HCT116 (cell line): ENCODE data around the gene PRSS56. TPM values are rescaled to one million over a fixed set of nuclear protein-coding genes. Genes with fewer than 3 reads are reported as not detected.

Experiments
- ATAC-seq: fragments of 200-7000 bp; cut with Tn5 transposase; 2 replicates; pipeline ENCODE4 v1.9.1; 2020; ENCODE audit warnings: mild to moderate bottlenecking, moderate library complexity
- BruUV-seq: library from RNA; stranded (reverse); fragments of 400-500 nt; replicated peaks from 2 replicates; lab custom pipeline; 2021; lab: Mats Ljungman, UMichigan
- CTCF ChIA-PET: fragments of 300-600 bp; sonication (Branson Sonifier 250); formaldehyde crosslinking; loops from one replicate; lab custom pipeline; 2021; ENCODE audit warnings: antibody characterized with exemption; lab: Charles Lee
- POLR2A ChIA-PET: fragments of 300-600, 350-600 bp; sonication (Branson Sonifier 250); formaldehyde crosslinking; loops from one replicate; lab custom pipeline; 2021; ENCODE audit warnings: antibody characterized with exemption; lab: Charles Lee
- RAD21 ChIA-PET, 2 experiments: fragments of 300-600 bp; sonication (Branson Sonifier 250); formaldehyde crosslinking; loops; one replicate each; lab custom pipeline; 2023; ENCODE audit warnings: low total read pairs in 2 of 2; ENCODE audit not compliant: uncharacterized antibody in 2 of 2, unreplicated experiment in 2 of 2, low non-redundant PET in 1 of 2; lab: Charles Lee
- DNase-seq: peaks from one replicate; pipeline ENCODE4 v3.0.0-alpha.2; 2010; ENCODE audit warnings: low read depth, low spot score
- H2AFZ ChIP-seq: fragments of 200-600 bp; shearing (Covaris generic), sonication (generic); 2 replicates; pipeline ENCODE4 v1.6.1; 2017; ENCODE audit warnings: low read depth, mixed run types, mixed read lengths, antibody characterized with exemption, low read length; ENCODE audit not compliant: poor library complexity, severe bottlenecking
- H3K27ac ChIP-seq: 2 replicates; pipeline ENCODE4 v1.5.1; 2012; ENCODE audit warnings: low read depth, low read length
- H3K27me3 ChIP-seq: fragments of 200-600 bp; sonication (generic); 2 replicates; pipeline ENCODE4 v1.6.1; 2016; ENCODE audit warnings: mixed run types, low read length, mixed read lengths; ENCODE audit not compliant: insufficient read depth
- H3K36me3 ChIP-seq, 2 experiments: fragments of 200-500 bp in 1 of 2; fragments of 200-600 bp in 1 of 2; sonication (Bioruptor generic) in 1 of 2; sonication (generic) in 1 of 2; 2 replicates each; pipeline versions ENCODE4 v1.5.1 to v1.6.1; 2014 to 2016; ENCODE audit warnings: low read length in 2 of 2, inconsistent platforms in 1 of 2, mixed read lengths in 1 of 2, mixed run types in 1 of 2; ENCODE audit not compliant: insufficient read depth in 2 of 2, control insufficient read depth in 1 of 2
- H3K4me1 ChIP-seq, 2 experiments: fragments of 200-600 bp in 1 of 2; sonication (generic) in 1 of 2; 2 replicates each; pipeline versions ENCODE4 v1.5.1 to v1.6.1; 2012 to 2017; ENCODE audit warnings: low read length in 2 of 2, inconsistent platforms in 1 of 2, mild to moderate bottlenecking in 1 of 2, mixed read lengths in 1 of 2, mixed run types in 1 of 2, moderate library complexity in 1 of 2; ENCODE audit not compliant: insufficient read depth in 2 of 2, control insufficient read depth in 1 of 2
- H3K4me2 ChIP-seq: fragments of 200-600 bp; sonication (generic); 2 replicates; pipeline ENCODE4 v1.6.1; 2017; ENCODE audit warnings: mixed run types, low read length, mixed read lengths
- H3K4me3 ChIP-seq, 2 experiments: fragments of 200-600 bp in 1 of 2; sonication (generic) in 1 of 2; replicated peaks in 1 of 2; 2 replicates each; pipeline ENCODE4 v1.5.1; 2011 to 2016; ENCODE audit warnings: low read length in 2 of 2, control low read depth in 1 of 2, low read depth in 1 of 2, mild to moderate bottlenecking in 1 of 2, mixed read lengths in 1 of 2, mixed run types in 1 of 2
- H3K79me2 ChIP-seq: fragments of 200-600 bp; sonication (generic); 2 replicates; pipeline ENCODE4 v1.6.1; 2017; ENCODE audit warnings: mild to moderate bottlenecking, mixed run types, low read length, moderate library complexity, mixed read lengths; ENCODE audit not compliant: insufficient read depth
- H3K9ac ChIP-seq: fragments of 200-600 bp; sonication (generic); 2 replicates; pipeline ENCODE4 v1.6.1; 2016; ENCODE audit warnings: low read length, mixed read lengths
- H3K9me2 ChIP-seq: fragments of 200-600 bp; sonication (generic), shearing (Covaris generic); 2 replicates; pipeline ENCODE4 v1.6.1; 2017; ENCODE audit warnings: mixed run types, mild to moderate bottlenecking, moderate library complexity; ENCODE audit not compliant: insufficient read depth
- H3K9me3 ChIP-seq, 2 experiments: fragments of 200-500 bp in 1 of 2; fragments of 200-600 bp in 1 of 2; sonication (Bioruptor generic) in 1 of 2; sonication (generic) in 1 of 2; 2 replicates each; pipeline ENCODE4 v1.6.1; 2014 to 2017; ENCODE audit warnings: low read length in 2 of 2, mixed read lengths in 2 of 2, inconsistent platforms in 1 of 2, low read depth in 1 of 2, mild to moderate bottlenecking in 1 of 2, mixed run types in 1 of 2, moderate library complexity in 1 of 2; ENCODE audit not compliant: control insufficient read depth in 1 of 2, insufficient read depth in 1 of 2
- H4K20me1 ChIP-seq: fragments of 200-600 bp; sonication (generic), shearing (Covaris generic); 2 replicates; pipeline ENCODE4 v1.6.1; 2017; ENCODE audit warnings: mixed run types, mild to moderate bottlenecking, moderate library complexity; ENCODE audit not compliant: insufficient read depth
- ATF3 ChIP-seq: IDR thresholded peaks from 2 replicates; pipeline ENCODE4 v1.6.1; 2012
- CTCF ChIP-seq, 3 experiments: fragments of 200-600 bp in 1 of 3; sonication (generic) in 1 of 3; IDR thresholded peaks in 2 of 3; conservative IDR thresholded peaks in 1 of 3; 2 replicates each; pipeline ENCODE4 v1.5.1; 2012 to 2017; ENCODE audit warnings: low read depth in 2 of 3, low read length in 2 of 3, antibody characterized with exemption in 1 of 3, borderline replicate concordance in 1 of 3, control low read depth in 1 of 3, mild to moderate bottlenecking in 1 of 3, mixed read lengths in 1 of 3, mixed run types in 1 of 3, moderate library complexity in 1 of 3; ENCODE audit not compliant: insufficient read depth in 1 of 3
- ELF1 ChIP-seq: IDR thresholded peaks from 2 replicates; pipeline ENCODE4 v1.6.1; 2012; ENCODE audit warnings: low read depth, borderline replicate concordance
- RAD21 ChIP-seq: IDR thresholded peaks from 2 replicates; pipeline ENCODE4 v1.6.1; 2012; ENCODE audit warnings: low read depth, mild to moderate bottlenecking
- SRF ChIP-seq: IDR thresholded peaks from 2 replicates; pipeline ENCODE4 v1.6.1; 2012; ENCODE audit warnings: low read depth
- TCF7L2 ChIP-seq: IDR thresholded peaks from 2 replicates; pipeline ENCODE4 v1.7.0; 2011; ENCODE audit warnings: borderline replicate concordance, inconsistent platforms; ENCODE audit not compliant: insufficient read depth, insufficient read length; ENCODE audit errors: extremely low read depth
- YY1 ChIP-seq: IDR thresholded peaks from 2 replicates; pipeline ENCODE4 v1.6.1; 2011; ENCODE audit warnings: low read length, low read depth, moderate library complexity, mild to moderate bottlenecking; ENCODE audit not compliant: insufficient replicate concordance; ENCODE audit errors: extremely low read depth
- ZFX ChIP-seq: fragments of 450-650 bp; IDR thresholded peaks from 2 replicates; pipeline ENCODE4 v1.6.1; 2017
- intact Hi-C: fragments of 100-400 bp; cut with micrococcal nuclease; formaldehyde crosslinking; loops from 2 replicates; pipeline ENCODE4 v1.10.0; 2022
- total RNA-seq: library from RNA; stranded (reverse); gene quantifications from one replicate; pipeline ENCODE4 v1.2.1, GENCODE V29; 2021; ENCODE audit not compliant: unreplicated experiment

Gene PRSS56
- total RNA-seq, 1 experiment from 2014 or later = not detected

- TF ChIP-seq ZFX (no peak), CTCF (IDR thresholded peaks at IDR 0.05 in 2 of 3, conservative IDR thresholded peaks at IDR 0.05 in 1 of 3; ENCODE audit: borderline replicate concordance in 1 of 3, insufficient read depth in 1 of 3, low read depth in 2 of 3, low read length in 2 of 3) (no peak), SRF (no peak), TCF7L2 (no peak), YY1 (no peak), ELF1 (no peak), ATF3 (no peak), RAD21 (no peak)
- TF ChIP-seq, all 23 proteins: peak for 0
- POLR2A ChIA-PET = no interaction called here
- Histone ChIP-seq H2AFZ (no peak overlapping the region), H3K9me2 (no peaks in the 10 kb centered on the region), H3K27ac (no peak overlapping the region), H3K79me2 (no peaks in the 10 kb centered on the region), H3K9ac (no peak overlapping the region), H3K36me3 (no peaks in the 10 kb centered on the region), H3K4me3 (no peak overlapping the region), H3K27me3 (no peaks in the 10 kb centered on the region), H3K4me2 (no peak overlapping the region), H3K4me1 (no peaks in the 10 kb centered on the region), H4K20me1 (no peaks in the 10 kb centered on the region), H3K9me3 (no peaks in the 10 kb centered on the region)
- no TSS peak for BruUV-seq
- ATAC-seq = no peak
- no peak for DNase-seq
- intact Hi-C loops = no loop called here
- RAD21 ChIA-PET = no interaction called here
- CTCF ChIA-PET = no interaction called here
These were observed 13.5 kb upstream of the PRSS56 start for GRCh38 chr2:232506709-232507108.

- Histone ChIP-seq H3K9me3 (no peaks in the 10 kb centered on the region), H3K4me2 (no peak overlapping the region), H2AFZ (no peak overlapping the region), H3K79me2 (no peaks in the 10 kb centered on the region), H3K4me1 (no peaks in the 10 kb centered on the region), H3K36me3 (no peaks in the 10 kb centered on the region), H3K9ac (no peak overlapping the region), H3K27ac (no peak overlapping the region), H3K27me3 (no peaks in the 10 kb centered on the region), H3K4me3 (no peak overlapping the region), H3K9me2 (no peaks in the 10 kb centered on the region), H4K20me1 (no peaks in the 10 kb centered on the region)
- BruUV-seq = no TSS peak
- ChIA-PET RAD21 (no interaction called here), POLR2A (no interaction called here), CTCF (no interaction called here)
- DNase-seq (no peak), ATAC-seq (no peak)
- peak in 2 of 3 experiments; percentile 12 to 20; a peak in 1 of 6 replicates for TF ChIP-seq CTCF (IDR thresholded peaks at IDR 0.05 in 2 of 3, conservative IDR thresholded peaks at IDR 0.05 in 1 of 3; ENCODE audit: borderline replicate concordance in 1 of 3, insufficient read depth in 1 of 3, low read depth in 2 of 3, low read length in 2 of 3)
- TF ChIP-seq TCF7L2 = no peak
- intact Hi-C loops = no loop called here
These were observed 11.9 kb upstream of the PRSS56 start for GRCh38 chr2:232508251-232508650.
